HFF-Myc (cell line): Measurements from ENCODE around the gene GLMP.

Experiments
- DNase-seq: peaks from one replicate; pipeline ENCODE4 v3.0.0-alpha.2; 2011; ENCODE audit warnings: low read depth; ENCODE audit errors: extremely low read depth
- H3K4me3 ChIP-seq: replicated peaks from 2 replicates; pipeline ENCODE4 v1.5.1; 2011; ENCODE audit warnings: low read depth, mild to moderate bottlenecking, control low read depth, low read length
- TF ChIP-seq, protein P1 (sequence below): IDR thresholded peaks from 2 replicates; pipeline ENCODE4 v1.5.1; 2012; ENCODE audit warnings: mild to moderate bottlenecking, low read depth, low read length, control low read depth; ENCODE audit errors: missing control alignments

GLMP gene

DNA sequence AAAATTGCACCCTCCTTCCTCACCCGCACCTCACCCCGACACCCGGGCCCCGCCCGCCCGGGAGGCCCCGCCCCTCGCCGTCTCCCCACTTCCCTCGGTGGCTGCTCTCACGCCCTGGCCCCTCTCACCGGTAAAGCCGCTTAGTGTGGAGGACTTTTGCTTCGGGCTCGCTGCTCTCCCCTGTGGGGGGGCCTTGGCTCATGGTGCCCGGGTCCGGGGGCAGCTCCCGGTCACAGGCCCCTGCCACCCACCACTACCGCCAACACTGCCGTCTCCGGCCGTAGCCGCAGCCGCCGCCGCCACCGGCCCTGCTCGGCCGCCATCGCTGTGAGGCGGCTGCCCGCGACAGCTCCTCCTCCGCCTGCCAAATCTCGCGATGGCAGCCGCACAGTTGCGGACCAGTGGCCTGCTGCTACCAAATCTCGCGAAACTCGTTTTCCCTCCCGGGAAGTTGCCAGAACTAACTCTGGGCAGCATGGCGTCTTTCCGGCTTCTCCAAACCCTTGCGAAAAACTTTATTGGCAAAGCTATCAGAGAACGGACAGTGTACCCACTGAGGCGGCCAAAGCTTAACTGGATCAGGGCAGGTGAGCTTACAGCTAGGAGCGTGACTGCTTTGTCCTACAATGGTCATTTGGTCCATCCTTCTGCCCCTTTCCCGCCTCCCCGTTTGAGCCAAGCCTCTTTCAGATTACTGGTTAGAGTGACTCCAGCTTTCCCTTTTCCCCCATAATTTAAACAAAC, 12.8 kb downstream of the GLMP start, which contains the start of gene SMG5:
TSS of gene SMG5 (minus strand) at position 347 of the 744 bp plus-strand sequence. CDS start at position 202, 145 bp downstream.
- H3K4me3 ChIP-seq, result peak within 1 kb of the TSS; percentile 77
- TF ChIP-seq, protein P1, sequence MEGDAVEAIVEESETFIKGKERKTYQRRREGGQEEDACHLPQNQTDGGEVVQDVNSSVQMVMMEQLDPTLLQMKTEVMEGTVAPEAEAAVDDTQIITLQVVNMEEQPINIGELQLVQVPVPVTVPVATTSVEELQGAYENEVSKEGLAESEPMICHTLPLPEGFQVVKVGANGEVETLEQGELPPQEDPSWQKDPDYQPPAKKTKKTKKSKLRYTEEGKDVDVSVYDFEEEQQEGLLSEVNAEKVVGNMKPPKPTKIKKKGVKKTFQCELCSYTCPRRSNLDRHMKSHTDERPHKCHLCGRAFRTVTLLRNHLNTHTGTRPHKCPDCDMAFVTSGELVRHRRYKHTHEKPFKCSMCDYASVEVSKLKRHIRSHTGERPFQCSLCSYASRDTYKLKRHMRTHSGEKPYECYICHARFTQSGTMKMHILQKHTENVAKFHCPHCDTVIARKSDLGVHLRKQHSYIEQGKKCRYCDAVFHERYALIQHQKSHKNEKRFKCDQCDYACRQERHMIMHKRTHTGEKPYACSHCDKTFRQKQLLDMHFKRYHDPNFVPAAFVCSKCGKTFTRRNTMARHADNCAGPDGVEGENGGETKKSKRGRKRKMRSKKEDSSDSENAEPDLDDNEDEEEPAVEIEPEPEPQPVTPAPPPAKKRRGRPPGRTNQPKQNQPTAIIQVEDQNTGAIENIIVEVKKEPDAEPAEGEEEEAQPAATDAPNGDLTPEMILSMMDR, result no peak
- DNase-seq, result peak; percentile 98

DNA sequence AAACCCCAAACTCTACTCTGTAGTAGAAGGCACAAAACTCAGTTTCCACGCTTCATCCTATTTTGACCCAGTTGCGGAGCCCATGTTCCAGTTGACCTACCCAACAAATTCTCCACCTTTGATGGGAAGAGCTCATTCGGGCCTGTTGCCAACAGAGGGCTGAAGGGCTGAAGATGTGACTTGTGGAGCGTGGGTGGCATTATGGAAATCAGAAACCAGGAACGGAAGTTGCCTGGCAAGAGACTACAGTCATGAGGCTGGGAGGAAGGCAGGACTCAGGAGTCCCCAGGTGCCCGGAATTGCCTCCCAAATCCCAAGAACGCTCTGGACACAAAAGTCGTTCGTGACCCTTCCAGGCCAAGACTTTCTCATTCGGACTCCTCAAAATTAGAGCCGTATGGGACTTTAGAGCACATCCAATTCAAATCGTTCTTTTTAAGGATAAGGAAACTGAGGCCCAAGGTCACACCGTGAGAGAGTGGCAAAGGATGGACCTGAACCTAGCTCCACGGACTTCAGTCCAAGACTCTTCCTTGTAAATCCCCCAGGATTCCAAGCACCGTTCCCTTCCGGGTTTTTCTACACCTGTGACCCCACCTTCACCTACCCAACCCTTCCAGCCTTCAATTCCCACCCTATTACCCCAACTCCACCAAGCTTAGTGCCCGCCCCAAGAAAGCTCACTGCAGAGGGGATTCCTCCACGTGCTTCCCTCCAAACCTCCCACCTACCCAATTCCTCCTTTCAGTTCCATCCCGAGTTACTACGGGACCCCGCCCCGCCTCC, 13.6 kb downstream of the GLMP start:
- H3K4me3 ChIP-seq, result peak overlapping the region; percentile 77
- no peak for DNase-seq
- TF ChIP-seq, protein P1, result no peak

- DNase-seq, result no peak
- TF ChIP-seq, protein P1, result no peak
- peak overlapping the region; percentile 77 for H3K4me3 ChIP-seq
These were observed 14.2 kb downstream of the GLMP start for GRCh38 chr1:156281281-156281680.

GRCh38 chr1:156279837-156280236, 15.6 kb downstream of the GLMP start:
- no peak for DNase-seq
- H3K4me3 ChIP-seq, result no peak overlapping the region
- TF ChIP-seq, protein P1, result no peak

GRCh38 chr1:156276966-156277381, 18.5 kb downstream of the GLMP start:
- TF ChIP-seq, protein P1, result no peak
- no peak for DNase-seq
- no peak overlapping the region for H3K4me3 ChIP-seq

DNA sequence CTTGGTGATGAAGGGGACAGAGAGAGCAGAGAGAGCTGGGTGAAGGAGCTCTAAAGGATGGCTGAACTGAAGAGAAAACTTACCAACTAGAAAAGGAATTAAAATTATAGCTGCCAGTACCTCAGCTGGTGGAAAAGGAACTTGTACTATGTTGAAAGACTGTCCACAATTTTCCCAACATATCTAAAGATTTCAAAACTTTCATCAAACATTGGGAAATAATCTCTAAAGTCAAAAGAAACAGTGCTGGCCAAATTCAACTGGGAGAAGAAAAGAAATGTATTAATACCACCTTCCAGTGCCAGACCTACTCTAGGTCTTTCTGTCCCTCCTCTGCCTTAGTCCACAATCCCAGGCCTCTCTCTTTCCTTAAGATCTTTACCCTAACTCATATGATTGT, 18.9 kb downstream of the GLMP start:
- no peak overlapping the region for H3K4me3 ChIP-seq
- TF ChIP-seq, protein P1, result no peak
- DNase-seq, result no peak
